Measurements from ENCODE around the gene GRIK4. TPM values are rescaled to one million over a fixed set of nuclear protein-coding genes. Genes with fewer than 3 reads are reported as not detected.

Gene GRIK4
- total and polyA plus RNA-seq, 4 donors = 0.05 to 0.25 (median 0.06) TPM; not detected in 1

GRCh38 chr11:120784566-120785251 is 273.2 kb downstream of the GRIK4 start:
- H3K9me3 ChIP-seq (ENCODE audit: control insufficient read depth in 4 of 4, low read length in 3 of 4) = no peaks in the 10 kb centered on the region
- no peaks in the 10 kb centered on the region for H3K4me1 ChIP-seq (ENCODE audit: control insufficient read depth in 4 of 4, insufficient read depth in 4 of 4, low read length in 3 of 4)
- WGBS = 85% methylated on average over 12 of the region's 12 CpGs
- TF ChIP-seq NR2F2 (IDR thresholded peaks at IDR 0.05) = no peak
- TF ChIP-seq RAD21 (IDR thresholded peaks at IDR 0.05) = no peak
- TF ChIP-seq JUND (IDR thresholded peaks at IDR 0.05) = no peak
- TF ChIP-seq GABPA (IDR thresholded peaks at IDR 0.05 in 1 of 2, conservative IDR thresholded peaks at IDR 0.05 in 1 of 2) = no peak
- no peak for TF ChIP-seq HNF4G (IDR thresholded peaks at IDR 0.05)
- TF ChIP-seq YY1 (IDR thresholded peaks at IDR 0.05) = no peak
- TF ChIP-seq FOXA2 (IDR thresholded peaks at IDR 0.05) = no peak
- no peak for TF ChIP-seq FOXA1 (IDR thresholded peaks at IDR 0.05)
- no peak for TF ChIP-seq REST (IDR thresholded peaks at IDR 0.05)
- TF ChIP-seq ATF3 (IDR thresholded peaks at IDR 0.05) = no peak
- H3K36me3 ChIP-seq (ENCODE audit: control insufficient read depth in 4 of 4, insufficient read depth in 3 of 4, low read depth in 1 of 4, low read length in 3 of 4) = no peaks in the 10 kb centered on the region
- H3K9ac ChIP-seq (ENCODE audit: low read depth in 1 of 2, low read length in 2 of 2) = no peak overlapping the region
- peaks cover 0 to 7% (median 0%) of the 10 kb centered on the region in 4 donors for H3K27me3 ChIP-seq (ENCODE audit: control insufficient read depth in 4 of 4, insufficient read depth in 4 of 4, low read length in 3 of 4)
- no peak overlapping the region for H3K4me3 ChIP-seq (ENCODE audit: low read depth in 1 of 3, low read length in 3 of 3)
- no peak overlapping the region for H3K27ac ChIP-seq (ENCODE audit: low read depth in 1 of 2, low read length in 2 of 2)
- DNase-seq (ENCODE audit: low spot score) = no peak

- Histone ChIP-seq H3K9ac (ENCODE audit: low read depth in 1 of 2, low read length in 2 of 2) (no peak overlapping the region), H3K27ac (ENCODE audit: low read depth in 1 of 2, low read length in 2 of 2) (no peak overlapping the region), H3K4me1 (ENCODE audit: control insufficient read depth in 4 of 4, insufficient read depth in 4 of 4, low read length in 3 of 4) (no peaks in the 10 kb centered on the region), H3K27me3 (ENCODE audit: control insufficient read depth in 4 of 4, insufficient read depth in 4 of 4, low read length in 3 of 4) (peaks cover 0 to 7% (median 0%) of the 10 kb centered on the region in 4 donors), H3K9me3 (ENCODE audit: control insufficient read depth in 4 of 4, low read length in 3 of 4) (no peaks in the 10 kb centered on the region), H3K36me3 (ENCODE audit: control insufficient read depth in 4 of 4, insufficient read depth in 3 of 4, low read depth in 1 of 4, low read length in 3 of 4) (no peaks in the 10 kb centered on the region), H3K4me3 (ENCODE audit: low read depth in 1 of 3, low read length in 3 of 3) (no peak overlapping the region)
- no peak for DNase-seq (ENCODE audit: low spot score)
- 79% methylated on average over 9 of the region's 9 CpGs for WGBS
- TF ChIP-seq MAX (IDR thresholded peaks at IDR 0.05) (no peak), GABPA (IDR thresholded peaks at IDR 0.05 in 1 of 2, conservative IDR thresholded peaks at IDR 0.05 in 1 of 2) (no peak), RAD21 (IDR thresholded peaks at IDR 0.05) (no peak), NR2F2 (IDR thresholded peaks at IDR 0.05) (no peak), TAF1 (conservative IDR thresholded peaks at IDR 0.05) (no peak), SP1 (IDR thresholded peaks at IDR 0.05) (no peak), FOXA2 (IDR thresholded peaks at IDR 0.05) (no peak), ATF3 (IDR thresholded peaks at IDR 0.05) (no peak), FOXA1 (IDR thresholded peaks at IDR 0.05) (no peak), REST (IDR thresholded peaks at IDR 0.05) (no peak), EGR1 (IDR thresholded peaks at IDR 0.05; ENCODE audit: low read depth in 2 of 2) (no peak), HNF4G (IDR thresholded peaks at IDR 0.05) (no peak)
- TF ChIP-seq, protein P1, sequence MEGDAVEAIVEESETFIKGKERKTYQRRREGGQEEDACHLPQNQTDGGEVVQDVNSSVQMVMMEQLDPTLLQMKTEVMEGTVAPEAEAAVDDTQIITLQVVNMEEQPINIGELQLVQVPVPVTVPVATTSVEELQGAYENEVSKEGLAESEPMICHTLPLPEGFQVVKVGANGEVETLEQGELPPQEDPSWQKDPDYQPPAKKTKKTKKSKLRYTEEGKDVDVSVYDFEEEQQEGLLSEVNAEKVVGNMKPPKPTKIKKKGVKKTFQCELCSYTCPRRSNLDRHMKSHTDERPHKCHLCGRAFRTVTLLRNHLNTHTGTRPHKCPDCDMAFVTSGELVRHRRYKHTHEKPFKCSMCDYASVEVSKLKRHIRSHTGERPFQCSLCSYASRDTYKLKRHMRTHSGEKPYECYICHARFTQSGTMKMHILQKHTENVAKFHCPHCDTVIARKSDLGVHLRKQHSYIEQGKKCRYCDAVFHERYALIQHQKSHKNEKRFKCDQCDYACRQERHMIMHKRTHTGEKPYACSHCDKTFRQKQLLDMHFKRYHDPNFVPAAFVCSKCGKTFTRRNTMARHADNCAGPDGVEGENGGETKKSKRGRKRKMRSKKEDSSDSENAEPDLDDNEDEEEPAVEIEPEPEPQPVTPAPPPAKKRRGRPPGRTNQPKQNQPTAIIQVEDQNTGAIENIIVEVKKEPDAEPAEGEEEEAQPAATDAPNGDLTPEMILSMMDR (IDR thresholded peaks at IDR 0.05; ENCODE audit: low read depth, low read length, missing input control) = no peak
These were observed 274.0 kb downstream of the GRIK4 start for GRCh38 chr11:120785576-120785975.

Measured in liver (tissue), 9 donors.